KBM-7 (cell line): ENCODE data around the gene AADACL3.
"Not testable (repeated sequence)": the region's sequence is repeated elsewhere in the genome, so short reads cannot be mapped to it uniquely, and the experiment has no call there.

Experiments
- DNase-seq: peaks from one replicate; pipeline ENCODE4 v3.0.0-alpha.2; 2015
- in situ Hi-C: fragments of 300-500 bp; cut with MboI; formaldehyde crosslinking; loops from 2 replicates; pipeline ENCODE4 v1.14.3; 2020; ENCODE audit warnings: low sequenced_read_pairs, low pct_unique_long_range_greater_than_20kb, mixed read lengths

AADACL3 gene

DNA sequence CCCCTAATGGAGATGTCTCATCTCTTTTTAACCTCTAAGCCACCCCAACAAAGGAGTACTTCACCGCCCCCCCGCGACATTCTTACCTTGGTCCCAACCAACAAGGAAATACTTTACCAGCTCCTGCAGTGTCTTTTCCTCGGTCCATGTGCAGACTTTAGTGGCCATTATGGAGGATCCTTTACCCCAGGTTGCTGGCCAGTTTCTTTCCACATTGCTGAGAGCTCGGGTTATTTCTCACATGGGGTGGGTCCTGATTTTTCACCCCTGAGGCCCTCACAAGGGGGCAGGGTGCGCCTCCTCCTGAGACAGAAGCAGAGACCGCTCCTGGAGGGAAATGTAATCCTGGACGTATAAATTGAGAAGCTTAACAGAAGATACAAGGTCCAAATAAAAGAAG, 3.0 kb upstream of the AADACL3 start:
- no peak for DNase-seq
- in situ Hi-C loops = no loop called here

DNA sequence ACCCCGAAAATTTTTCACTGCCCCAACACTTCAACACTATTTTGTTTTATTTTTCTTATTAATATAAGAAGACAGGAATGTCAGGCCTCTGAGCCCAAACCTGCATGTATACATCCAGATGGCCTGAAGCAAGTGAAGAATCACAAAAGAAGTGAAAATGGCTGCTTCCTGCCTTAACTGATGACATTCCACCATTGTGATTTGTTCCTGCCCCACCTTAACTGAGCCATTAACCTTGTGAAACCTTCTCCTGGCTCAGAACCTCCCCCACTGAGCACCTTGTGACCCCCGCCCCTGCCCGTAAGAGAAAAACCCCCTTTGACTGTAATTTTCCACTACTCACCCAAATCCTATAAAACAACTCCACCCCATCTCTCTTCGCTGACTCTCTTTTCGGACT, 2.3 kb upstream of the AADACL3 start:
- DNase-seq, in situ Hi-C loops: not testable (repeated sequence)

- no peak for DNase-seq
- in situ Hi-C loops = no loop called here
Observed at GRCh38 chr1:12714710-12715475, 1.0 kb upstream of the AADACL3 start.

- DNase-seq = no peak
- in situ Hi-C loops = no loop called here
Observed at GRCh38 chr1:12717301-12717838, 1.5 kb downstream of the AADACL3 start.

DNA sequence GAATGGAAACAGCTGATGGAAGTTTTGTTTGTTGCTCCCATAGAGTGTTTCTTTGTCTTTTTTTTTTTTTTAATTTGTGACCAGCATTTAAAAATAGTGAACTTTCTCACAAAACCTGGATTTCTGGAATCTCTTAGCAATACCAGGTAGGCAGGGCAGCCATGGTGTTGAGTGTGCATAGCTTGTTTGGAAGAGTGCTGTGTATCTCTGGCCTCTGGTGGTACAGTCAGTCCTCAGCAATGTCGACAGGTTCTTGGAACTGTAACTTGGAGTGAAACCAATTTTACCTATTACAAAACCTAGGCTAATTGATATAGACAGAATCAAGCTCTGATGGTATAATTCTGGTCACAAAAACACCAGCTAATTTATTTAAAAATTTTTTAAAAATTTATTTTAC, 6.7 kb downstream of the AADACL3 start:
- in situ Hi-C loops = no loop called here
- no peak for DNase-seq

GRCh38 chr1:12728391-12728790, 12.5 kb downstream of the AADACL3 start:
- in situ Hi-C loops = no loop called here
- DNase-seq = no peak

- in situ Hi-C loops = no loop called here
Observed at GRCh38 chr1:12730156-12730555, 14.2 kb downstream of the AADACL3 start.

DNA sequence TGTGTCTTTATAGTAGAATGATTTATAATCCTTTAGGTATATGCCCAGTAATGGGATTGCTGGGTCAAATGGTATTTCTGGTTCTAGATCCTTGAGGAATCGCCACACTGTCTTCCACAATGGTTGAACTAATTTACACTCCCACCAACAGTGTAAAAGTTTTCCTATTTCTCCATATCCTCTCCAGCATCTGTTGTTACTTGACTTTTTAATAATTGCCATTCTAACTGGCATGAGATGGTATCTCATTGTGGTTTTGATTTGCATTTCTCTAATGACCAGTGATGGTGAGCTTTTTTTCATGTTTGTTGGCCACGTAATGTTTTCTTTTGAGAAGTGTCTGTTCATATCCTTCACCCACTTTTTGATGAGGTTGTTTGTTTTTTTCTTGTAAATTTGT, 15.2 kb downstream of the AADACL3 start:
- in situ Hi-C loops, DNase-seq: not testable (repeated sequence)

More at GRCh38 chr1:12730156-12730555, 14.2 kb downstream of the AADACL3 start:
- no peak for DNase-seq

GRCh38 chr1:12734651-12735050, 18.7 kb downstream of the AADACL3 start:
- in situ Hi-C loops = no loop called here
- DNase-seq = no peak

- no peak for DNase-seq
Observed at GRCh38 chr1:12738934-12739333, 23.0 kb downstream of the AADACL3 start.

DNA sequence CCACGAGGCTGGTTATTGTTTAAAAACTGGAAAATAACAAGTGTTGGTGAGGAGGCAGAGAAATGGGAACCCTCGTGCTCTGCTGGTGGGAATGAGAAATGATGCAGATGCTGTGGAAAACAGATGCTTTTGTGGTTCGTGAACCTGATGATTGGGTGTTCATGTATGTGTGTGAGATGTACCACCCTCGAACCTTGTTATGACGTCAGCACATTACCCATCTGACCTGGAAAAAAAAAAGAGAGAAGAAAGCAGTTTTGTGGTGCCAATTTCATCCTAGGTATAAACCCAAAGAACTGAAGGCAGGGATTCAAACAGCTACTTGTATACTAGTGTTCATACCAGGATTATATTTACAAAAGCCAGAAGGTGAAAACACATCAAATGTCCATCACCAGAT, 23.7 kb downstream of the AADACL3 start:
- no peak for DNase-seq
- in situ Hi-C loops = no loop called here

More at GRCh38 chr1:12738934-12739333, 23.0 kb downstream of the AADACL3 start:
- in situ Hi-C loops = no loop called here

- in situ Hi-C loops = no loop called here
Observed at GRCh38 chr1:12741946-12742345, 26.0 kb downstream of the AADACL3 start.

GRCh38 chr1:12745126-12745991, 29.4 kb downstream of the AADACL3 start:
- in situ Hi-C loops = no loop called here
- DNase-seq = no peak

More at GRCh38 chr1:12741946-12742345, 26.0 kb downstream of the AADACL3 start:
- no peak for DNase-seq

DNA sequence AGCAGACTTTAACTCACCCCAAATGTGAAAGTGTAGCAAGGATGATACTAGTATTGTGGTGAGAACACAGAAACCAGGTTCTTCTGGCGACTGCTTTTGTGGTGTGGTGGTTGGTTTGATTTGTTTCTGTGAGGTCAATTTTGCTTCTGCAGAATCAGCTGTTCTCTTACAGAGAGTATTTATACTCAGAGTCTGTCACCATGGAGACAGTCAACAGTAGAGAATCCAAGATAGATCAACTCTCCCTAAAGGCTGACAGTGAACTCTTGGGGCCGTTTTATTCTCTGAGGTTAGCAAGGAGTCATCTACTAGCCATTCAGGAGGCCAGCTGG, 30.0 kb downstream of the AADACL3 start, which contains the start of gene CFAP107:
CFAP107 (plus strand) TSS at position 209 of the 332 bp plus-strand sequence. CDS start 231 bp downstream, outside the sequence.
- in situ Hi-C loops = no loop called here
- no peak for DNase-seq

DNA sequence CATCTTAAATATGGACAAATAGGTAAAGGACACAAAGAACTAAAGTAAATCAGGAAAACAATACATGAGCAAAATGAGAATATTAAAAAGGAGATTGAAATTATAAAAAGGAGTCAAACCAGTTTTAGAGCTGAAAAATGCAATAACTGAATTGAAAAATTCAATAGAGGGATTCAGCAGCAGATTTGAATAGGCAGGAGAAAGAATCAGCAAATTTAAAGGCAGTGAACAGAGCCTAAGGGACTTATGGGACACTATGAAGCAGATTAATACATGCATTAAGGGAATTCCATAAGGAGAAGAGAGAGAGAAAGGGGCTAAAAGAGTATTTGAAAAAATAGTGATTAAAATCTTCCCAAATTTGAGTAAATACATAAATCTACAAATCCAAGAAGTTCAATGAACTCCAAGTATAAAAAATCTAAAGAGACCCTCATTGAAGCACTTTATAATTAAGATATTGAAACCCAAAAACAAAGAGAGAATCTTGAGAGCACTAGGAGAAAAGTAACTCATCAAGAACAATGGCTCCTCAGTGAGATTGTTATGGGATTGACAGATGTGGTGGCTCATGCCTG, 33.0 kb downstream of the AADACL3 start:
- in situ Hi-C loops = no loop called here
- no peak for DNase-seq

DNA sequence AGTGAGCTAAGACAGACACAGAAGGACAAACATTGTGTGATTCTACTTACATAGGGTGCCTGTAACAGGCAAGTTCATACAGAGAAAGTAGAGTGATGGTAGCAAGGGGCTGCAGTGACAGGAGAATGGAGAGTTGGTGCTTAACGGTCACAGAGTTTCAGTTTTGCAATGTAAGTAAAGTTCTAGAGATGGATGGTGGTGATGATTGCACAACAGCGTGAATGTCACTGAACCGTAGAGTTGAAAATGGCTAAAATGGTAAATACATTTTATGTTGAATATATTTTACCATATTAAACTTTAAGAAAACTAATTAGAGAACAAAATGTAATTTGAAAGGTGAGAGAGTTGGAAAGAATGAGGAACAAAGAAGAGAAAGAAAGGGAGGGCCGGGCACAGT, 38.8 kb downstream of the AADACL3 start:
- in situ Hi-C loops = loop anchor here (25.0 kb wide), 1 partner anchor 467 kb away; no protein-coding TSS in a partner anchor
- DNase-seq = no peak

- in situ Hi-C loops = loop anchor here (25.0 kb wide), 1 partner anchor 469 kb away; no protein-coding TSS in a partner anchor
- DNase-seq = no peak
Observed at GRCh38 chr1:12756273-12756672, 40.4 kb downstream of the AADACL3 start.

DNA sequence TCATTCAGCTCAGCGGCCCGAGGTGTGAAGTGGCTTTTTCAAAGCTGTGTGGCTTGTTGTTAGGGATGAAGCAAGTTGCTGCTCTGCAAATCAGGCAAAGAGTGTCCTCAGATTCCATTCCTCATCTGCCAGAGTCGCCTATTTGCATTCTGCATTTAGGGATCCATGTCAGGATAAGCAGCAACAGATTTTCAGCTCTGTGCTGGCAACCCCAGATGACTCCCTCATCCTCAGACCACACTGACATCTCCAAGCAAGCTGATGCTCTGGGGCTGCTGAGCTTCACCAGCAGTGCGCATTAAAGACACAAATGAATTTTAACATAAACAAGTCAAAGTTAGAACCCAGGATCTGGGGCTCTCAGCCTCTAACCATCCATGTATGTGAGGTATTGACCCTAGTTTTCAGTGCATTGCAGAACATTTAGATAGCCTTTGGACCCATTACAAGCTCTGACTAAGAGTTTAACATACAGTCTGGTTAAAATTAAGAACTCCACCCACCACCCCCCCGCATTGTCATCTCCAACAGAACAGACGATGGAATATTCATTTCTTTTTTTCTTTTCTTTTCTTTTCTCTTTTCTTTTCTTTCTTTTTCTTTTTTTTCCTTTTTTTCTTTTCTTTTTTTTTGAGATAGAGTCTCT, 41.0 kb downstream of the AADACL3 start:
- in situ Hi-C loops = loop anchor here (25.0 kb wide), 1 partner anchor 470 kb away; no protein-coding TSS in a partner anchor
- no peak for DNase-seq

- in situ Hi-C loops = loop anchor here (25.0 kb wide), 1 partner anchor 471 kb away; no protein-coding TSS in a partner anchor
- no peak for DNase-seq
Observed at GRCh38 chr1:12757836-12758235, 41.9 kb downstream of the AADACL3 start.
